Measurements from ENCODE around the gene KLHL15. TPM values are rescaled to one million over a fixed set of nuclear protein-coding genes. Genes with fewer than 3 reads are reported as not detected.

KLHL15 gene
- total and polyA plus RNA-seq, 4 donors: 7.4 to 28.0 (median 13.1) TPM

- Histone ChIP-seq H3K4me1 (ENCODE audit: control insufficient read depth, insufficient read depth, low read length) (no peaks in the 10 kb centered on the region), H3K27ac (ENCODE audit: low read depth, low read length) (no peak overlapping the region), H3K27me3 (ENCODE audit: control insufficient read depth, insufficient read depth, low read length) (peaks cover 23% of the 10 kb centered on the region), H3K4me3 (ENCODE audit: low read depth, low read length) (no peak overlapping the region), H3K36me3 (ENCODE audit: control insufficient read depth, insufficient read depth, low read length) (peaks cover 4% of the 10 kb centered on the region), H3K9me3 (ENCODE audit: control insufficient read depth, insufficient read depth, low read length) (no peaks in the 10 kb centered on the region)
- no peak for DNase-seq (ENCODE audit: low read depth in 4 of 6, low spot score in 6 of 6)
- WGBS (ENCODE audit: insufficient coverage): 100% methylated on average over 1 of the region's 7 CpGs
These were observed 7.5 kb downstream of the KLHL15 start for GRCh38 chrX:24019448-24019847.

GRCh38 chrX:24018809-24019208 lies 8.2 kb downstream of the KLHL15 start:
- DNase-seq (ENCODE audit: low read depth in 4 of 6, low spot score in 6 of 6): no peak
- Histone ChIP-seq H3K27ac (ENCODE audit: low read depth, low read length) (no peak overlapping the region), H3K36me3 (ENCODE audit: control insufficient read depth, insufficient read depth, low read length) (peaks cover 4% of the 10 kb centered on the region), H3K4me3 (ENCODE audit: low read depth, low read length) (no peak overlapping the region), H3K27me3 (ENCODE audit: control insufficient read depth, insufficient read depth, low read length) (peaks cover 21% of the 10 kb centered on the region), H3K4me1 (ENCODE audit: control insufficient read depth, insufficient read depth, low read length) (no peaks in the 10 kb centered on the region), H3K9me3 (ENCODE audit: control insufficient read depth, insufficient read depth, low read length) (no peaks in the 10 kb centered on the region)
- WGBS (ENCODE audit: insufficient coverage): no CpG with 5 or more reads among the region's 4 CpGs

GRCh38 chrX:24017674-24018073 lies 9.3 kb downstream of the KLHL15 start:
- H3K4me3 ChIP-seq (ENCODE audit: low read depth, low read length): no peak overlapping the region
- no peaks in the 10 kb centered on the region for H3K9me3 ChIP-seq (ENCODE audit: control insufficient read depth, insufficient read depth, low read length)
- H3K36me3 ChIP-seq (ENCODE audit: control insufficient read depth, insufficient read depth, low read length): peaks cover 4% of the 10 kb centered on the region
- peaks cover 19% of the 10 kb centered on the region for H3K27me3 ChIP-seq (ENCODE audit: control insufficient read depth, insufficient read depth, low read length)
- no peak for DNase-seq (ENCODE audit: low read depth in 4 of 6, low spot score in 6 of 6)
- 94% methylated on average over 5 of the region's 9 CpGs for WGBS (ENCODE audit: insufficient coverage)
- no peak overlapping the region for H3K27ac ChIP-seq (ENCODE audit: low read depth, low read length)
- no peaks in the 10 kb centered on the region for H3K4me1 ChIP-seq (ENCODE audit: control insufficient read depth, insufficient read depth, low read length)

GRCh38 chrX:24014388-24015018 lies 12.5 kb downstream of the KLHL15 start:
- WGBS (ENCODE audit: insufficient coverage): 57% methylated on average over 4 of the region's 5 CpGs

DNA sequence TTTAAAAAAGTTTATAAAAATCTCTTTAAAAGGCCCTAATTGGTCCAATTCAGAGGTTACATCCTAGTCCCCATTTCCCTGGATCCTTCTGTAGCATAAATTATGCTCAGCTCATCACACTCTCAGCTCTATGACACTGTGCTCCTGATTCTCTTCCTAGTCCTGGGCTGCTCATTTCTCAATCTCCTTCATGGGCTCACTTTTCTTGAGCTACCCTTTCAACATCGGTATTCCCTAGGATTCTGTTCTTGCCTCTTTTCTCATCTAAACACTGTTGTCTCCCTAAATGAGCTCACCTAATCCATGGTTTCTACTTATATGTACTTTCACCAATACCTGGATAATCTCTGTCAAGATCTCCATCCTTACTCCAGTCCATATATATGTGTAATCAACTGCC lies 14.7 kb downstream of the KLHL15 start:
- no peak overlapping the region for H3K27ac ChIP-seq (ENCODE audit: low read depth, low read length)
- H3K9me3 ChIP-seq (ENCODE audit: control insufficient read depth, insufficient read depth, low read length): no peaks in the 10 kb centered on the region
- WGBS (ENCODE audit: insufficient coverage): 67% methylated on average over 1 of the region's 1 CpG
- H3K4me1 ChIP-seq (ENCODE audit: control insufficient read depth, insufficient read depth, low read length): no peaks in the 10 kb centered on the region
- no peak for DNase-seq (ENCODE audit: low read depth in 4 of 6, low spot score in 6 of 6)
- H3K4me3 ChIP-seq (ENCODE audit: low read depth, low read length): no peak overlapping the region
- peaks cover 11% of the 10 kb centered on the region for H3K27me3 ChIP-seq (ENCODE audit: control insufficient read depth, insufficient read depth, low read length)
- H3K36me3 ChIP-seq (ENCODE audit: control insufficient read depth, insufficient read depth, low read length): no peaks in the 10 kb centered on the region

More at GRCh38 chrX:24014388-24015018, 12.5 kb downstream of the KLHL15 start:
- H3K9me3 ChIP-seq (ENCODE audit: control insufficient read depth, insufficient read depth, low read length): no peaks in the 10 kb centered on the region
- H3K4me1 ChIP-seq (ENCODE audit: control insufficient read depth, insufficient read depth, low read length): no peaks in the 10 kb centered on the region
- no peak overlapping the region for H3K4me3 ChIP-seq (ENCODE audit: low read depth, low read length)
- no peak overlapping the region for H3K27ac ChIP-seq (ENCODE audit: low read depth, low read length)
- DNase-seq (ENCODE audit: low read depth in 4 of 6, low spot score in 6 of 6): no peak
- H3K36me3 ChIP-seq (ENCODE audit: control insufficient read depth, insufficient read depth, low read length): peaks cover 2% of the 10 kb centered on the region
- H3K27me3 ChIP-seq (ENCODE audit: control insufficient read depth, insufficient read depth, low read length): peaks cover 19% of the 10 kb centered on the region

GRCh38 chrX:24005867-24006266 lies 21.1 kb downstream of the KLHL15 start:
- H3K4me1 ChIP-seq (ENCODE audit: control insufficient read depth, insufficient read depth, low read length): no peaks in the 10 kb centered on the region
- no peaks in the 10 kb centered on the region for H3K36me3 ChIP-seq (ENCODE audit: control insufficient read depth, insufficient read depth, low read length)
- H3K27ac ChIP-seq (ENCODE audit: low read depth, low read length): no peak overlapping the region
- 92% methylated on average over 9 of the region's 9 CpGs for WGBS (ENCODE audit: insufficient coverage)
- H3K4me3 ChIP-seq (ENCODE audit: low read depth, low read length): no peak overlapping the region
- no peak for DNase-seq (ENCODE audit: low read depth in 4 of 6, low spot score in 6 of 6)
- peaks cover 11% of the 10 kb centered on the region for H3K27me3 ChIP-seq (ENCODE audit: control insufficient read depth, insufficient read depth, low read length)
- H3K9me3 ChIP-seq (ENCODE audit: control insufficient read depth, insufficient read depth, low read length): no peaks in the 10 kb centered on the region

- H3K9me3 ChIP-seq (ENCODE audit: control insufficient read depth, insufficient read depth, low read length): no peaks in the 10 kb centered on the region
- no peaks in the 10 kb centered on the region for H3K4me1 ChIP-seq (ENCODE audit: control insufficient read depth, insufficient read depth, low read length)
- no peak for DNase-seq (ENCODE audit: low read depth in 4 of 6, low spot score in 6 of 6)
- WGBS (ENCODE audit: insufficient coverage): no CpG with 5 or more reads among the region's 1 CpG
- peaks cover 6% of the 10 kb centered on the region for H3K27me3 ChIP-seq (ENCODE audit: control insufficient read depth, insufficient read depth, low read length)
- H3K27ac ChIP-seq (ENCODE audit: low read depth, low read length): no peak overlapping the region
- no peaks in the 10 kb centered on the region for H3K36me3 ChIP-seq (ENCODE audit: control insufficient read depth, insufficient read depth, low read length)
- H3K4me3 ChIP-seq (ENCODE audit: low read depth, low read length): no peak overlapping the region
These were observed 22.0 kb downstream of the KLHL15 start for GRCh38 chrX:24005028-24005427.

GRCh38 chrX:24002792-24003191 lies 24.2 kb downstream of the KLHL15 start:
- H3K36me3 ChIP-seq (ENCODE audit: control insufficient read depth, insufficient read depth, low read length): no peaks in the 10 kb centered on the region
- DNase-seq (ENCODE audit: low read depth in 4 of 6, low spot score in 6 of 6): no peak
- H3K27ac ChIP-seq (ENCODE audit: low read depth, low read length): no peak overlapping the region
- peaks cover 6% of the 10 kb centered on the region for H3K27me3 ChIP-seq (ENCODE audit: control insufficient read depth, insufficient read depth, low read length)
- H3K4me3 ChIP-seq (ENCODE audit: low read depth, low read length): no peak overlapping the region
- H3K9me3 ChIP-seq (ENCODE audit: control insufficient read depth, insufficient read depth, low read length): no peaks in the 10 kb centered on the region
- H3K4me1 ChIP-seq (ENCODE audit: control insufficient read depth, insufficient read depth, low read length): no peaks in the 10 kb centered on the region
- WGBS (ENCODE audit: insufficient coverage): 86% methylated on average over 2 of the region's 2 CpGs

DNA sequence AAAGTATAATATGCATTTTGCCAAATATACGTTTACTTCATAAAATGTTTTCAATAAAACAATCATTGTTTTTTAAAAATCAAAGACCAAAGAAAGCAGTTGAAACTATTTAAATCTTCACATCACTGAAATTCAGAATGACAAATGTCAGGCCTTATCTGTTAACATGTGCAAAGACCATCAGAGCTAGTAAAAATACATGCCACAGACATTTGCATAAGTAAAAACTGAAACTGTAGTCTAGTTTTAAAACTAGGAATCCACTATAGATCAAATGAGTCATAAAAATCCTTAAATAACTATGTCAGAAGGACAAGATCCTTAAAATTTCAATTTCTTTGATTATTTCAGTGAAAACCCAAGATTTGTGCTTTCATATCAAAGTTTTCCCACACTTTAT lies 24.8 kb downstream of the KLHL15 start:
- Histone ChIP-seq H3K36me3 (ENCODE audit: control insufficient read depth, insufficient read depth, low read length) (no peaks in the 10 kb centered on the region), H3K27ac (ENCODE audit: low read depth, low read length) (no peak overlapping the region), H3K9me3 (ENCODE audit: control insufficient read depth, insufficient read depth, low read length) (no peaks in the 10 kb centered on the region), H3K4me3 (ENCODE audit: low read depth, low read length) (no peak overlapping the region), H3K27me3 (ENCODE audit: control insufficient read depth, insufficient read depth, low read length) (peaks cover 6% of the 10 kb centered on the region), H3K4me1 (ENCODE audit: control insufficient read depth, insufficient read depth, low read length) (no peaks in the 10 kb centered on the region)
- WGBS (ENCODE audit: insufficient coverage): no CpG with 5 or more reads among the region's 1 CpG
- no peak for DNase-seq (ENCODE audit: low read depth in 4 of 6, low spot score in 6 of 6)

DNA sequence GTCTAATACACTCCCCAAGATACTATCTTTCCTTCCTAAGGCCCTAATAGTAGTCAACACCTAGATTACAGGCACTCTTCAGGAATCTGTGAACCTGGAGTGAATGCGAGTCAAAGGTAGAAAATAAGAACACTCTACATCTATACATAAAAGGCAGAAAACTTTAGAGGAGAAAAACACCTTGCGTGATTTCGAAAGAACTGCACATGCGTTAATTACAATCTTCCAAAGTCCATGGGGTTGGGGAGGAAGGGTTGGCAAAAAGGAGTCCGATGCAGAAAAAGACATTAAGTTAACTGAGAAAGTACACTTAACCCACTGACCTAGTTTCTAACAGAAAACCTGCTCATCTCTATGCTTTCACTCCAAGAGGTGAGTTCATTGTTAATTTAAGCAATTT lies 27.3 kb downstream of the KLHL15 start:
- Histone ChIP-seq H3K27ac (ENCODE audit: low read depth, low read length) (no peak overlapping the region), H3K4me3 (ENCODE audit: low read depth, low read length) (no peak overlapping the region), H3K4me1 (ENCODE audit: control insufficient read depth, insufficient read depth, low read length) (no peaks in the 10 kb centered on the region), H3K27me3 (ENCODE audit: control insufficient read depth, insufficient read depth, low read length) (peaks cover 7% of the 10 kb centered on the region), H3K9me3 (ENCODE audit: control insufficient read depth, insufficient read depth, low read length) (no peaks in the 10 kb centered on the region), H3K36me3 (ENCODE audit: control insufficient read depth, insufficient read depth, low read length) (no peaks in the 10 kb centered on the region)
- WGBS (ENCODE audit: insufficient coverage): no CpG with 5 or more reads among the region's 5 CpGs
- DNase-seq (ENCODE audit: low read depth in 4 of 6, low spot score in 6 of 6): no peak
